ENCODE results near the gene CSPG4.
A peak's percentile ranks its signal among the peaks of the same experiment; 100 is the strongest.
"Not testable (repeated sequence)": the region's sequence is repeated elsewhere in the genome, so short reads cannot be mapped to it uniquely, and the experiment has no call there.

CSPG4 gene

GRCh38 chr15:75687486-75688277, 25.0 kb downstream of the CSPG4 start:
- no peak for DNase-seq

DNA sequence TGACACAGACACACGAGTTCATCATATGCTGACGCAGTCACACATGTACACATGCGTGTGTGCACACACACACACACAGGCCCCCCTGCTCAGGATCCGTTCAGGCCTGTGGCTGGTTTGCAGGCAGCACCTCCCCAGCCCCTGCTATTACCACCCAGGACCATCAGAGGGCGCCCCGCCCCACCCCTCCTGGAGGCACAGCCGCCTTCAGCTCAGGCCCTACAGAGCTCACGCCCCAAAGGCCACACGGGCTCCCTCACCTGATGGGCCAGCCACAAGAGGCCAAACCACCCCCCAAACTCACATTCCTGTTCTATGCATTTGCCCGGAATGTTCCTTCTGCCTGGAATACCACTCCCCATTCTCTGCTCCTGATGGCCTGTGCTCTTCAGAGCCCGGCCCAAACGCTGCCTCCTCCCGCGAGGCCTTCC, 26.4 kb downstream of the CSPG4 start:
- peak; percentile 6 for DNase-seq

DNA sequence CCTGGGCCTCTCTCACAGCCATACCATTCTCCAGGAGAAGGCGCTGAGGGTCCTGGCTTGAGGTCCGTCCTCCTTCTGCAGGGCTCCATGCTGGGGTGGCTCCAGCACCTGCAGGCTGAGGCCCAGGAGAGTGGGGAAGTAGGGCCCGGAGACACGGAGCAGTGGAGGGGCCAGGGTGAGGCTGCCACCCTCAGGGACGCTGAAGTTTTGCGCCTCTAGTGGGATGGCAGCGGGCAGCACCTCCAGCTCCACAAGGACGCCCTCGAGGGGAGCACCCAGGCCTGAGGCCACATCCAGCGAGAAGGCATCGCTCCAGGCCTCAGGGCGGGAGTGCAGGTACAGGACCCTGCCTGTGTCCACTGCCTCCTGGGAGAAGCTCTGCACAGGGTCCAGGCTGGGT, 27.5 kb downstream of the CSPG4 start:
- no peak for DNase-seq

DNA sequence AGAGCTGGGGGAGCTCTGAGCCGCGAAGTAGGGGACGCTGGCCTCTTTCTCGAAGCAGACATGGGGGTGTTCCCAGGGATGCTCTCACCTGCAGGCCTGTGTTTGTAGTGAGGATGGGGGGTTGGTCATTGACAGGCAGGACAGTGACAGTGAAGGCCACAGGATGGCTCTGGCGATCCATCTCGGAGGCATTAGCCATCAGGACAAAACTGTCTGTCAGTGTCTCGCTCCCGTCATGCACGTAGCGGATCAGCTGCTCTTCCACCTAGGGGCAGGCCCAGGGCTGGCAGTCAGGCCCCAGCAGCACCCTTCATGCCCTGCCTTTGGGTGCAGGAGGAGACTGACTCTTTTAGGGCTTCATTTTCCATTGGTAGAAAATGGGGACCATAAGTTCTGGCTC, 28.0 kb downstream of the CSPG4 start:
- no peak for DNase-seq

- DNase-seq, result not testable (repeated sequence)
Observed at GRCh38 chr15:75683646-75684312, 28.9 kb downstream of the CSPG4 start.

DNA sequence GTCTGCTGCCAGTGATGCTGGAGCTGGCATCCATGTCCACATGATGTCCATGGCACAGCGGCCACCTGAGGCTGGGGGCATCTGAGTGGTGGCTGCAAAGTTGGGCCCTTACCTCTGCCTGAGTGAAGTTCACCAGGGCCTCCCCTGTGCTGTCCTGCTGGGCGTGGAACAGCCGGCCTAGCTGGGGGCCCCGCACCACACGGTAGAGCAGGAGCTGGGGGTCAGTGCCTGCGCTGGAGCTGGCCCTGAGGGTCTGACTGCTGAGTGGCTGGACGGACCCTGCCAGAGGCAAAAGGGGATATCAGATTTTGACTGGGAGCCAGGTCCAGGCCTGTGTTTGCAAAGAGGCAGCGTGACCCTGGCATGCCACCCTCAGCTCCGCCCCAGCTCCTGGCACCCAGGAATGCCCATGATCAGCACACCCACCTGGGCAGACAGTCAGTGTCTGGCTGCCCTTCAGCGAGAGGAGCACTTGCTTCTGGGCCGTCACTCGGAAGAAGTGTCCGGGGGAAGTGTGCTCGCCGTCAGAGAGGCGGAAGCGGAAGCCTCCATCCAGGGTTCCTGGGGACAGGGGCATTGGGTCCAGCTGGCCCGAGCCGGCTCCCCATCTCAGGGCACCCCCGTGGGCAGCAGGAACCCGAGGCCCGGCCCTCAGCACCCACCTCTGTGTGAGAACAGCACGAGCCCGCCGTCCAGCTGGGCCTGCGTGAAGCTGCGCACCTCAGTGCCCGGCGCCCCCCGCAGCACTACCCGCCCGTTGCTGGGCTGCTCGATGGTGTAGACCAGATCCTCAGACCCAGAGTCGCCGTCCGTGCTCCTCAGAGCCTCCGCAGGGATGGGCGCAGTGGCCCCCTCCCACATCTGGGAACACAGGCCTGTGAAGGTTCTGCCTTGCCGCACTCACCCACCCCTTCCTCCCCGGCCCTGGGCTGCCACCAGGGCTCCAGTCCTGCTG, 30.2 kb downstream of the CSPG4 start:
- no peak for DNase-seq

GRCh38 chr15:75680007-75680789, 32.5 kb downstream of the CSPG4 start:
- DNase-seq, result no peak

- DNase-seq, result not testable (repeated sequence)
Observed at GRCh38 chr15:75678324-75678690, 34.3 kb downstream of the CSPG4 start.

- no peak for DNase-seq
Observed at GRCh38 chr15:75677465-75678323, 35.0 kb downstream of the CSPG4 start.

DNA sequence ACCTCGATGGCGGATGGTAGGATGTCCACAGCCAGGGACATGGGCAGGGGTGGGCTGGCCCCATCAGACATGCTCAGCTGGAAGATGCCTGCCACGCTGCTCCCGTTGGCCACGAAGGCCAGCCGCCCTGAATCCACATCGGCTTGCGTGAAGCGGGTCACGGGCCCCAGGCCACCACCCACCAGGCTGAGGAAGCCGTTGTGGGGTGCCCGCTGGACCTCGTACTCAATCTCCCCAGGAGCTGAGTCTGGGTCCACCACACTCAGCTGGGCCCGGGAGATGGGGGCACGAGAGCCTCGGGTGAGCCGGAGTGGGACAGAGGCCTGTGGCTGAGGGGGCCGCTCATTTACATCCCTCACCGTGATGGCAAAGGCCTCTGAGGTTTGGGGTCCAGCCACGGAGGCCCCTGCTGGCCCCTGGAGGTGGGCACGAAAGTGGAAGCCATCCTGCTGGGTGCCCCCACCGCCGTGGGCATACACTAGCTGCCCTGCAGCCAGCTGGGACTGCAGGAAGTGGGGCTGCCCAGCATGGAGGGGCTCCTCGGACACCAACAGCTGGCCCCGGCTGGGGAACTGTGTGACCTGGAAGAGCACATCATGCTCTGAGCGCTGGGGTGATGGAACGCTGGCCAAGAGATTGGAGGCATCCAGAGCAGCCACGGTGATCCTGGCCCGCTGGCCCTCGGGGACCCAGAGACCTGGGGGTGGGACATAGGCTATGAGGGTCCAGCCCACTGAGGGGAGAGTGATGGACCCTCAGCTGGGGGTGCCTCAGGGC, 35.8 kb downstream of the CSPG4 start:
- no peak for DNase-seq

DNA sequence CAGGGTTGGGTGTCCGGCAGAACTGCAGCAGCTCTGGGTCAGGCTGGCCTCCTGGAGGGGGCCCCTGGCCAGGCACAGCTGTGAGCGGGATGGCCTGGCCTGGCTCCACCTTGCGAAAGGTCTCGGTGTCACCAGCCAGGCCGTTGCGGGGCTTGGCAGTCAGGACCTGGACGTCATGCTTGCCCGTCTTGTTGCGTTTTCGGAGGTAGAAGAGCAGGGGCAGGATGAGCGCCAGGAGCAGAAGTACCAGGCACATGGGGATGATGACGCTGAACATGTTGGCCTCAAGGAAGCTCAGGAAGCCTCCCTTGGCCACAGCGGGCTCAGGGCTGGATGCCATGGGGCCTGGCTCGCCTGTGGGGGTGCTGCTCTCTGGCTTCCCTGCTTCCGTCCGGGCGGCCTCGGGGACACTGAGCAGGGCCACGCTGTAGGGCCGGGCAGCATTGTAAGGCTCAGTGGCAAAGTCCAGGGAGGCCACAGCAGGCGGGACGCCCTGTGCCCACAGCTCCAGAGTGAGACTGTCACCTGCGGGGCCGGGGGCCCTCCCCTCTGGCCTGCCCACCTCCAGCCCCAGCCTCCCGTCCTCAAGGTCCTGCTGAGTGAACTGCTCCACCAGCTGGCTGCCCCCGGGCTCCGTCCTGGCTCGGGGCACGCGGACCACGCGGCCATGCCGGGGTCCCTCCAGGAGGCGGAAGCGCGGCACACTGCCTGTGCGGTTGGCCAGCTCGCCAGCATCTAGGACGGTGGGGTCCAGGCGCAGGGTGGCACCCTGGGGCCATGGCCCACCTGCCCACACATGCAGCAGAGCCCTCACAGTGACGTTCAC, 36.9 kb downstream of the CSPG4 start:
- DNase-seq, result no peak

DNA sequence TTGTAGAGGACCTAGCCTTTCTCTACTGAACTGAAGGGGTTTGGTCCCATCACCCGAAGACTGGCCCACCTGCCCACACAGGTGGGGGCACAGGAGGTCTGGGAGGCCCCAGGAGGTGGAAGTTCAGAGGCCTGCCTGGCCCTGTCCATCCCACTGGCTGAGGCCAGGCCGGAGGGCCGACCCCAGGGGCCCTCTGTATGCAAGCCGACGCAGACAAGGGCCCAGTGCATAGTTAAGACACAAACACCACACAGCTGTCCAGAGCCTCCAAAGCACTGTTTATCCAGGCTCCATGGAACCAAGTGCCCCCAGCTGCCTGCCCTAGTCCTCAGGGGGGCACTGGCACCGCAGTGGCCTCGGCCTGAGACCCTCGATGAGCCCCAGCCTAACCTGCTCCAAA, 38.3 kb downstream of the CSPG4 start:
- DNase-seq, result no peak

DNA sequence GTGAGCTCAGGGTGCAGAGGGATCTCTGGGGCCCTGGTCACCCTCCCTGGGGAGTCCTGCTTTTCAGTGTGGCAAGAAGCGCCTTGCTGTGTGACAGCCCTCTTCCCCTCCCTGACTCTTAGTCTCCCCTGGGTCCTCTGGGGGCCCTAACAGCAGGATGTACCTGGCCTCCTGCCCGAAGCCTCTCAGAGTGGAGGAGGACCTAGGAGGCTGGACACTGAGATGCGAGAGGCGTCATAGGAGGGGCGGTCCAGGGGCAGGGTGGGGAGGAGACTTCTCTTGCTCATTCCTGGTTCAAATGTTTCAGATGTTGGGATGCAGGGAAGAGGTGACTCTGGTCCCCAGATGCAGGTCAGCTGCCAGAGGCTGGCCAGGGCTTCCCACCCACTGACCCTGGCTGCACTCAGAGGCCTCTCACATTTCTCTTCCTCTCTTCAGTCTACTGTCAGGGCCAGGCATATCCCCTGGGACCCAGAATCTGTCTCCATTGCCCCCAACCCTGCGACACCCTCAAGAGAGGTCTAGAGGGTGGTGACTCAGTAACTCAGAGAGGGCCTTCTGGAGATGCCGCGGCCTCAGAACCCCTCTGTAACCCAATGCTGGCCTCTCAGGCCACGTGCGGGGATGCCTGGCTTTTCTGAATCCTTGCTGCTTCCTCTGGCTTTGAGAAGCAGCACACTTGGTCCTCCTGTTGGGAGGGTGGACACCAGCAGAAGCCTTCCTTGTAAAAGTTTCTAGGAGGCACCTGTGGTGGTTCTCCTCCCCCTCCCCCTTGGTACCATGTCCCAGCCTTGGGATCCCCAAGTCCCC, 39.0 kb downstream of the CSPG4 start:
- DNase-seq, result peak; percentile 17

- no peak for DNase-seq
Observed at GRCh38 chr15:75672646-75673425, 39.8 kb downstream of the CSPG4 start.

- DNase-seq, result no peak
Observed at GRCh38 chr15:75671730-75672602, 40.7 kb downstream of the CSPG4 start.

- DNase-seq, result no peak
Observed at GRCh38 chr15:75669879-75670212, 42.8 kb downstream of the CSPG4 start.

Data from NCI-H1092 treated with DMSO at 0.1 percent for 48 hours (cell line).